Muscle layer of colon (tissue), 2 donors: ENCODE measurements around the gene PTGER4.
"Not testable (repeated sequence)": the region's sequence is repeated elsewhere in the genome, so short reads cannot be mapped to it uniquely, and the experiment has no call there.

Source experiments
- H3K27ac ChIP-seq: one replicate; pipeline ENCODE4 v1.7.0; 2013; ENCODE audit warnings: low read depth, mild to moderate bottlenecking, low read length, moderate library complexity
- H3K27me3 ChIP-seq, 2 donors: one replicate each; pipeline ENCODE4 v1.7.0; 2013; ENCODE audit warnings: low read length in 2 of 2, mild to moderate bottlenecking in 2 of 2; ENCODE audit not compliant: insufficient read depth in 2 of 2, control insufficient read depth in 1 of 2
- H3K36me3 ChIP-seq: one replicate; pipeline ENCODE4 v1.7.0; 2013; ENCODE audit warnings: mild to moderate bottlenecking, low read length; ENCODE audit not compliant: insufficient read depth
- H3K4me1 ChIP-seq: one replicate; pipeline ENCODE4 v1.7.0; 2013; ENCODE audit warnings: mild to moderate bottlenecking, low read length; ENCODE audit not compliant: insufficient read depth
- H3K4me3 ChIP-seq, 2 donors: one replicate each; pipeline ENCODE4 v1.7.0; 2013; ENCODE audit warnings: low read length in 2 of 2, low read depth in 1 of 2, mild to moderate bottlenecking in 1 of 2, moderate library complexity in 1 of 2
- H3K9ac ChIP-seq: one replicate; pipeline ENCODE4 v1.7.0; 2013; ENCODE audit warnings: low read length
- H3K9me3 ChIP-seq: one replicate; pipeline ENCODE4 v1.7.0; 2013; ENCODE audit warnings: mild to moderate bottlenecking, low read length
- donor health status: abdominal sarcoma.
- donor health status: Adenocarcinoma of cecum.

The PTGER4 gene

GRCh38 chr5:40653221-40654022 is 26.3 kb upstream of the PTGER4 start:
- no peak overlapping the region for H3K4me3 ChIP-seq

GRCh38 chr5:40654377-40654991 is 25.2 kb upstream of the PTGER4 start:
- Histone ChIP-seq H3K9me3 (no peaks in the 10 kb centered on the region), H3K36me3 (no peaks in the 10 kb centered on the region), H3K27ac (no peak overlapping the region), H3K4me1 (no peaks in the 10 kb centered on the region), H3K4me3 (no peak overlapping the region), H3K9ac (no peak overlapping the region), H3K27me3 (no peaks in the 10 kb centered on the region)

More at GRCh38 chr5:40653221-40654022, 26.3 kb upstream of the PTGER4 start:
- Histone ChIP-seq H3K9me3 (no peaks in the 10 kb centered on the region), H3K36me3 (no peaks in the 10 kb centered on the region), H3K27me3 (no peaks in the 10 kb centered on the region), H3K27ac (no peak overlapping the region), H3K9ac (no peak overlapping the region), H3K4me1 (no peaks in the 10 kb centered on the region)

- H3K4me3 ChIP-seq = no peak overlapping the region
- no peak overlapping the region for H3K27ac ChIP-seq
- H3K9me3 ChIP-seq = no peaks in the 10 kb centered on the region
- H3K9ac ChIP-seq = no peak overlapping the region
- H3K36me3 ChIP-seq = no peaks in the 10 kb centered on the region
- H3K4me1 ChIP-seq = no peaks in the 10 kb centered on the region
- no peaks in the 10 kb centered on the region for H3K27me3 ChIP-seq
These were observed 24.6 kb upstream of the PTGER4 start for GRCh38 chr5:40655138-40655537.

- not testable (repeated sequence) for H3K4me3 ChIP-seq, H3K36me3 ChIP-seq, H3K9ac ChIP-seq, H3K27ac ChIP-seq, H3K9me3 ChIP-seq, H3K4me1 ChIP-seq, H3K27me3 ChIP-seq
These were observed 23.6 kb upstream of the PTGER4 start for GRCh38 chr5:40656091-40656490.

- H3K9ac ChIP-seq = no peak overlapping the region
- H3K4me3 ChIP-seq = no peak overlapping the region
- no peaks in the 10 kb centered on the region for H3K36me3 ChIP-seq
- H3K27me3 ChIP-seq = no peaks in the 10 kb centered on the region
- H3K9me3 ChIP-seq = no peaks in the 10 kb centered on the region
- no peak overlapping the region for H3K27ac ChIP-seq
- no peaks in the 10 kb centered on the region for H3K4me1 ChIP-seq
These were observed 22.9 kb upstream of the PTGER4 start for GRCh38 chr5:40656766-40657165.

GRCh38 chr5:40660751-40661150 is 19.0 kb upstream of the PTGER4 start:
- no peaks in the 10 kb centered on the region for H3K4me1 ChIP-seq
- no peaks in the 10 kb centered on the region for H3K9me3 ChIP-seq
- no peak overlapping the region for H3K27ac ChIP-seq
- H3K4me3 ChIP-seq = no peak overlapping the region
- H3K36me3 ChIP-seq = no peaks in the 10 kb centered on the region
- H3K9ac ChIP-seq = no peak overlapping the region
- H3K27me3 ChIP-seq = no peaks in the 10 kb centered on the region

GRCh38 chr5:40665635-40666298 is 13.9 kb upstream of the PTGER4 start:
- no peaks in the 10 kb centered on the region for H3K4me1 ChIP-seq

GRCh38 chr5:40666657-40667056 is 13.1 kb upstream of the PTGER4 start:
- Histone ChIP-seq H3K4me3 (no peak overlapping the region), H3K27me3 (no peaks in the 10 kb centered on the region), H3K9me3 (no peaks in the 10 kb centered on the region), H3K36me3 (no peaks in the 10 kb centered on the region), H3K4me1 (no peaks in the 10 kb centered on the region), H3K27ac (no peak overlapping the region), H3K9ac (no peak overlapping the region)

More at GRCh38 chr5:40665635-40666298, 13.9 kb upstream of the PTGER4 start:
- no peaks in the 10 kb centered on the region for H3K36me3 ChIP-seq
- H3K27ac ChIP-seq = no peak overlapping the region
- H3K9me3 ChIP-seq = no peaks in the 10 kb centered on the region
- H3K27me3 ChIP-seq = no peaks in the 10 kb centered on the region
- no peak overlapping the region for H3K9ac ChIP-seq
- H3K4me3 ChIP-seq = no peak overlapping the region

GRCh38 chr5:40667161-40667663 is 12.5 kb upstream of the PTGER4 start:
- Histone ChIP-seq H3K27ac (no peak overlapping the region), H3K9ac (no peak overlapping the region), H3K27me3 (no peaks in the 10 kb centered on the region), H3K9me3 (no peaks in the 10 kb centered on the region), H3K4me3 (no peak overlapping the region), H3K4me1 (no peaks in the 10 kb centered on the region), H3K36me3 (no peaks in the 10 kb centered on the region)

- Histone ChIP-seq H3K9me3 (no peaks in the 10 kb centered on the region), H3K4me3 (no peak overlapping the region), H3K36me3 (no peaks in the 10 kb centered on the region), H3K27me3 (no peaks in the 10 kb centered on the region), H3K27ac (no peak overlapping the region), H3K4me1 (no peaks in the 10 kb centered on the region), H3K9ac (no peak overlapping the region)
These were observed 9.9 kb upstream of the PTGER4 start for GRCh38 chr5:40669606-40670390.

GRCh38 chr5:40672425-40672824 is 7.3 kb upstream of the PTGER4 start:
- Histone ChIP-seq H3K9me3 (no peaks in the 10 kb centered on the region), H3K4me1 (peaks cover 9% of the 10 kb centered on the region)

More at GRCh38 chr5:40672425-40672824, 7.3 kb upstream of the PTGER4 start:
- Histone ChIP-seq H3K9ac (no peak overlapping the region), H3K27me3 (no peaks in the 10 kb centered on the region), H3K4me3 (no peak overlapping the region), H3K27ac (no peak overlapping the region), H3K36me3 (no peaks in the 10 kb centered on the region)
